Stimulated activated CD4-positive, alpha-beta T cell treated with anti-CD3 and anti-CD28 coated beads, Interleukin-1b, Interleukin-23, amount 100 ng/mL, for 4 hours (primary cell): ENCODE results near the gene PRR7.
A peak's percentile ranks its signal among the peaks of the same experiment; 100 is the strongest.

Source experiments
- DNase-seq, 2 donors: peaks; one replicate each; pipeline ENCODE4 v3.0.0-alpha.2; 2020; ENCODE audit warnings: low read depth in 2 of 2

The PRR7 gene

DNA sequence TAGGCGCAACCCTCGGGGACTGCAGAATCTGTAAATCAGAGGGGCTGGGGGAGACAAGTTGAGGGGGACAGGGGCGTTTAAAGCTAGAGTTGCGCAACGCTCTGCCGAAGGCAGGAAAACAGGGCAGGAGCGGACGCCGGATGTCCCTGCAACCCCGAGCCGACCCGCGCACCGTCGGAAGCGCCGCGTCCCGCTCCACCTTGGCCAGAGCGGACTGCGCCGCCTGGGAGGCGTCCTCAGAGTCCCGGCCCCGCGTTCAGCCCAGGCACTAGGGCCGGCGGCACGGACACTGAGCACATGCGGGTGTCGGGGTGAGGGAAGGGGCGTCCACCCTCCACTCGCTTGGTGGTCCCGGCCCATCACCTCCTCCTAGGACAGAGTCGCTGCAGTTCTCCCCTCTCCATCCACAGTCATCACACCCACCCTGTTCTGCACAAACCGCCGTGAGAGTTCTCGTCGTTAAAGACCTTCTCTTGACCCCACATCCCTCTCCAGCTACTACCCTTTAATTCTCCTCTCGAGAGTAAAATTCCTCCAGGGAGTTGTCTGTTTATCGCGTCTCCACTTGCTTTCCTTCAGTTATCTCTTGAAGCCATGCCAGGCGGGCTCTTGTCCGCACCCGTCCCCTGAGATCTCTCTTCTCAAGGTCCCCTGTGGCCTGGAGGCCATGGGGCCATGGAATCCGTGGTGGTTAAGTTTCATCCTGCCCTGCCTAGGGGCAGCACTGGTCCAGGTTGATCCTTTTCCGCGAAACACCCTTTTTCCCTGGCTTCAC, 51.6 kb downstream of the PRR7 start:
- no peak for DNase-seq

DNA sequence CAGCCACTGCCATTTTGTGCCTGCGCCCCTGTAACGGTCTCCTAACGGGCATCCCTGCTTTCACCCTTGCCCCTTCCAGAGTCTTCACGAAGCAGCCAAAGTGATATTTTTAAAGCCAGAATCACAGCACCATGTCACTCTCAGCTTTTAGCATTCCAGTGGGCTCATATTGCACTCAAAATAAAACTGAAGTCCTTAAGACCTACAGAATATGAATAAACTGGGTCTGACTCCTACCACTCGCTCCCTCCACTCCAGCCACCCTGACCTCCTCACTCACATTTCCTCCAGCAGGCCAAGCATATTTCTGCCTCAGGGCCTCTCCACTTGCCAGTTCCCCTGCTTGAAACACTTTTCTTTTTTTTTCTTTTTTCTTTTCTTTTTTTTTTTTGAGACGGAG, 53.2 kb downstream of the PRR7 start:
- no peak for DNase-seq

DNA sequence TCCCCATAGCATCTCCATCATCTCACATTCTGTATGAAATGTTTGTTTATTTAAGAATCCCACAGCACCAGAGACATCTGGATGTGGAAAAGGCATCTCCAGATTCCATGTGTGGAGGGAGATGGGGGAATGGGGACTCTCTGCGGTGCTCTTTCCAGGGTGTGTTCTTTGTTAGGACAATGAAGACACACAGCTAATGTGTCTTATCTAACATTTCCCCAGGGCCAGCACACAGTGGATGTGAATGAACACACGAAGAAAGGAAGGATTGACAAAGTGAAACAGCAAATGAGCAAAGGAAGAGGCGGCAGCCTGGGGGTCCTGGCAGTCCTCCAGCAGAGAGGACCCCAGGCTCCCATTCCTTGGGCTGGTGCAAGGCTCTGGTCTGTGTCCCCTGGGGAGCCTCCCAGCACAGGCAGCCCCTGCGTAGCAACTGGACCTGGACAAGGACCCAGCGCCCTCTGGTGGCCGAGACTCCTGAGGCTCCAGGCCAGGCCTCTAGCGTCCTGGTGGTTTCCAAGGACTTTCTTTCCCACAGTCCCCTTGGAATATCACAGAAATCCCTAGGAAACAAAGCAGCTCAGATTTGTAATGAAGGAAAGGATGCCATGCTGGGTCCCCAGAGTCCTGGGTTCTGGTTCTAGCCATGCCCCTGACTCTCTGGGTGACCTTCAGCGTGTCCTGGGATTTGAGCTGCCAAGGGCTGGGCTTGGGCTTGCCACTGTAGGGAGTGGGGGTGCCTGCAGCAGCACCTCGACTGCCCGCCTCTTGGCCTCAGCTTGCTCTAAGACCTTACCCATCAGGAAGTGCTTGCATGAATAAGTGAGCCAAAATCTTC, 54.3 kb downstream of the PRR7 start:
- peak; percentile 83 to 89 for DNase-seq

DNA sequence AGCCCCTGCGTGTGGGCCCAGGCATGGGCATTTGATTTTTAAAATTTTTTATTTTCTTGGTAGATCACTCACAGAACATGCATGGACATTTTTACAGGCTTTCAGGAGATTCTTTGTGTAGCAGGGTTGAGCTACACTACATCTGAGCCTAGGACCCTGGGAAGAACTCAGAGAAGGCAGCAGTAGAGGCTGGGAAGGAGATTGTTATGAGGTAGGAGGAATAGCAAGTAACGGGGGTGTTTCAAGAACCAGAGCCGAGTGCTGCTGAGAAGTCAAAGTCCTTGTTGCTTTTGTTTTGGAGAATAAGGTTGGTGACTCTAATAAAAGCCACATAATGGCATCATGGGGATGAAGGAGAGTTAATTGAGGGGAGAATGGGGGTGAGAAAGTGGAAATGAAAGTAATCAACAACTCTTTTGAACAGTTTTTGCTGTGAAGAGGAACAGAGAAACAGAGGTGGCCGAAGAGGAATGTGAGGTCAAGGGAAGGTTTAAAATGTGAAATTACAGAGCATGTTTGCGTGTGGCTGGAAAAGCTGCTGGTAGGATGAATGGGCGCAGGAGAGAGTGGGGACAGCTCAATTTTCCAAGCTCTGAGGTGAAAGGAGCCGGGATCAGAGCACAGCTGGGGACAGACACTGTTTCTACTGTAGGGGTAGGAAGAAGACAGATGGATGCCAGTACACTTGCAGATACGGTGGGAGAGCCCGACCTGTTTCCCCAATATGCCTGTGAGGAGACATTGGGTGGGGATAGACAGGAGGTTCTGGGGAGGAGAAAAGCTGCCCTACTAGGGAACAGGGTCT, 55.5 kb downstream of the PRR7 start:
- DNase-seq = no peak

DNA sequence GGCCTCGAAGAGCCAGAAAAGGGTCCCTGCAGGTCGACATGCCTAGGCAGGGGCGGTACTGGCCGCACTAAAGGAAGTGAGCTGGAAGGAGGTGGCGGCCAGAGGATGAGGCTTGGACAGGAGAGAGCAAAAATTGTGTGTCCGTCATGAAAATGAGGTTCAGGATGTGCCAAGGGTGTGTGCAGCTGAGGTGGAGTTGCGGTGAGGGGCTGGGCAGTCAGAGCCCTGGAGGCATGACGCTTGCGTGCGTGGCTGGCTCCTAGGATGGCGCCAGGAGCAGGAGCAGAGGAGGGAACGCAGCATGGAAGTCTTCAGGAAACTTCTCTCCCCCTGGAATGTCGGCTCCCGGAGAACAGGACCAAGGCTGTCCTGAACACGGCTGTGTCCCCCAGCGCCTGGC, 56.3 kb downstream of the PRR7 start:
- DNase-seq = no peak

DNA sequence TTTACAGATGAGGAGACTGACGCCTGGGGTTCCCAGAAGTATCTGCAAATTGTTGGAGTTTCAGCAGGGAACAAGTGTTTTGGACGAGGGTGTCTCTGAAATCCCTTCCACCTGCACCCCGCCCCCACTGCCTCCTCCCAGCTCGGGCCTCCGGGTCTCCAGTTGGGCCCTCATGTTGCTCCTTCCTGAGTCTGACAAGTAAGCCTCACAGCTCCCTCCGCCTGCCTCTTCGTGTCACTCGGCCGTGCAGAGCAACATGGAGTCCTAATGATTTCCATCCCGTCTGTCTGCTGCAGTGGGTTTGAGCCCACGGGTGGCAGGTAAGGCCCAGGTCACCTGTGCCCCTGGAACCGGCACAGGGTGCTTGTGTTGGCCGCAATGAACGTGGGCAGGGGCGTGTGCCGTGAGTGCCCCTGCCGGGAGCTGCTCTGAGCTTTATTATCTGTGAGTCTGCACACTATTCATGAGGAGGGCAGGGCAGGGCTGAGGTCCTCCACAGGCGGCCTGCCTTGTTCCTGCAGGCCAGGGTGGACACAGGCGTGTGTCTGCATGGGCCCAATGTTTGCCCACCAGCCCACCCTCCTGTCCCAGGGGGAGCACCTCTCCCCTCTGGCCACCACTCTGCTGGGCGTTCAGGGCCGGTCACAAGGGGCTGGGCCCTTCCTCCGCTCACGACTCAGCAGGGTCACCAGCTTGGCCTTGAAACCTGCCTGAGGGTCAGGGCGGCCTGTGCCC, 56.9 kb downstream of the PRR7 start:
- no peak for DNase-seq

DNA sequence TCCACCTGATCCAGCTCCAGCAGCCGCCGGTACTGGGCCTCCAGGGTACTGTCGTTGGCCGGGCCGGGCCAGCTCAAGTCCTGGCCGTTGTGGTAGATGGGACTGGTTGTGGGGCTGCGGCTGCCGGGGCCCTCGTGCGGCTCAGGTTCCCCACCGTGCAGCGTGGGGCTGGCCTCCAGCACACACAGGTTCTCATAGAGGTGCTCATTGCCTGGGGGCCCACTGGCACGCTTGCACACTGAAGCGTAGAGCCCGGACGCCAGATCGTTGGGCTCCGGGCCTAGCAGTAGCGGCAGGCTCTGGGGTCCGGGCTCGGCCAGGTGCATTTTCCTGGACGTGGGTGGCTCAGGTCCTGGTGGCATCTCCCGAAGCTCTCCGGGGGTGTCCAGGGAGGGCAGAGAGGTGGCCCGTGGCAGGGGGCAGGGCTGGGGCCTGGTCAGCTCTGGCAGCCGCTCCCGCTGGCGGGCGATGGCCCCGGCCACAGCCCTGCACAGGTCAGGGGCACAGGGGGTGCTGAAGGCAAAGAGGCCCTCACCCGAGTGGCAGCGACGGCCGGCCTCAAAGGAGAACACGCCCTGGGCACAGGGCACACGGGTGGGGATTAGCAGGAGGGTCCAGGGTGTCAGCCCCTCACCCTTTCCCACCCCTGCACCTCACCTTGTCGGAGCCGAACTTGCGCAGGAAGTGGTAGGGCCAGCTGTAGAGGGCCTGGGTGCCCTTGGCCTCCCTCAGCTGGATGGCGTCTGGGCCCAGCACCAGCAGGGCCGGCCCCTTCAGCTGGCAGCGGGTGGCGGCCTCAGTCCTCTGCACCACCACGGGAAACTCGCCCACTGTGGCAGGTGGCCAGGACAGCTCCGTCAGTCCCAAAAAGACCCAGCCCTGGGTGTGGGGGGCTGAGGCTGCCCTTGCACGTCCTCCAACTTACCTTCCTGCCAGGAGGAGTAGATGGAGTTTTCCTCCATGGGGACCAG, 57.8 kb downstream of the PRR7 start:
- DNase-seq = no peak

DNA sequence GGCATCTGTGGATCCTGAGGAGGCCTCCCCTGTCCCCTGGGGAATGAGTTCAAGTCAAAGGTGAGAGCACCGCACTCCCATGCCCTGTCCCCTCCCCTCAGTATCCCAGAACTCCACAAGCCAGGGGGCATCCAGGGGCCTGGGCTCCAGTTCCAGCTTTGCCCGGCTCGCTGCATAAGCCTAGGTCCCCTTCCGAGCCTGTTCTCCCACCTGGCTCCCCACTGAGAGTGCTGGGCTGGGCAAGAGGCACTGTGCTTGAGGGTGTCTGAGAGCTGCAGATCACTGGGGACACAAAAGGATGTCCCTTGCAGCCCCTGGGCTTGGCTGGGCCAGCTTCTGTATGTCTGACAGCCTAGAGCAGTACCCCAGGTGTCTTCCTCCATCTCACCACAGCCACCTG, 58.5 kb downstream of the PRR7 start:
- no peak for DNase-seq
